Gastroesophageal sphincter (tissue), 3 donors: ENCODE data around the gene CRYBG3.

Source experiments
- CTCF ChIP-seq, 4 experiments: fragments of 200-600 bp in 2 of 4; fragments of 450-650 bp in 2 of 4; sonication (generic) in 1 of 4; IDR thresholded peaks; one replicate each; pipeline ENCODE4 v1.5.1; 2017 to 2019; ENCODE audit warnings: antibody characterized with exemption in 4 of 4, mild to moderate bottlenecking in 2 of 4, moderate library complexity in 2 of 4
- POLR2A ChIP-seq, 2 donors: fragments of 450-650 bp; IDR thresholded peaks; one replicate each; pipeline ENCODE4 v1.6.1; 2017; ENCODE audit warnings: antibody characterized with exemption in 2 of 2, mild to moderate bottlenecking in 2 of 2, moderate library complexity in 1 of 2
- POLR2AphosphoS5 ChIP-seq: sonication (generic); formaldehyde crosslinking; IDR thresholded peaks from one replicate; pipeline ENCODE4 v1.6.1; 2017; ENCODE audit warnings: antibody characterized with exemption

DNA sequence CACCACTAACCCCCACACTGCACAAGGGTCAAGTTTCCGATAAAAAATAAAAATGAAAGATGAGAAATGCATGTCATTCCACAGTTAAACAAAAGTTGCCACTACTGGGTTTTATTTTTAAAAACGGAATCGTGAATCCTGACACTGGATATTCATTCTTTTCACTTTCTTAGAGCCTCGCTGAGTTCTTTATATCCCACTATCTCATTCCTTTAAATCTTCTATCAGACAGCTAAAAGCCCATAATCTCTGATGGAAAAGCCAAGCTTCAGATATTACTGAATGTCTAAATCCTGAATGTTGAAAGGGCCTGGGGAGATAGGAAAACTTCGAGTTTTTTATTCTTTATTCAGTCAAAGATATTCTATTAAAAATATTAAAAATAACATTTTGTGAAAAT, 138.7 kb downstream of the CRYBG3 start:
- TF ChIP-seq CTCF (IDR thresholded peaks at IDR 0.05) = no peak
- TF ChIP-seq POLR2AphosphoS5 = no peak
- TF ChIP-seq POLR2A (IDR thresholded peaks at IDR 0.05) = no peak
